Activated CD4-positive, CD25-positive, alpha-beta regulatory T cell (primary cell): ENCODE measurements around the gene NUP153.
"Not testable (repeated sequence)": the region's sequence is repeated elsewhere in the genome, so short reads cannot be mapped to it uniquely, and the experiment has no call there.

Experiments
- DNase-seq, 4 experiments: peaks; one replicate each; lab custom pipeline; 2025; lab: John Stamatoyannopoulos, UW

Gene NUP153

GRCh38 chr6:17714177-17714576, 7.5 kb upstream of the NUP153 start:
- no peak for DNase-seq

- DNase-seq = no peak
Observed at GRCh38 chr6:17712576-17712975, 5.9 kb upstream of the NUP153 start.

GRCh38 chr6:17710331-17710730, 3.6 kb upstream of the NUP153 start:
- DNase-seq = no peak

- DNase-seq = no peak
Observed at GRCh38 chr6:17709476-17709875, 2.8 kb upstream of the NUP153 start.

- DNase-seq = not testable (repeated sequence)
Observed at GRCh38 chr6:17708035-17708434, 1.3 kb upstream of the NUP153 start.

DNA sequence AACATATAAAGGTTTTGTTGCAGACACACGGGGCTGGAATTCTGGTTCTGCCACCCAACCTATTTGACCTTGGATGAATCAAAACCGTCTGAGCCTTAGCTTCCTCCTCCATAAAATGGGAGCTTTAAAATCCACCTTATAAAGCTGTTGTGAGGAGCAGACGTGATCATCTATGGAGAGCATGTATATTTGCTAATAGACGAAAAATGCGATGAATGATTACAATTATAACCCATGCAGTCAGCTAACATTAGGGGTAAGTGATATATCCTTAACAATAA, 586 bp upstream of the NUP153 start:
- DNase-seq = no peak

- peak; percentile 56 to 74 (median 57) for DNase-seq
Observed at GRCh38 chr6:17705778-17706579, 746 bp downstream of the NUP153 start.

DNA sequence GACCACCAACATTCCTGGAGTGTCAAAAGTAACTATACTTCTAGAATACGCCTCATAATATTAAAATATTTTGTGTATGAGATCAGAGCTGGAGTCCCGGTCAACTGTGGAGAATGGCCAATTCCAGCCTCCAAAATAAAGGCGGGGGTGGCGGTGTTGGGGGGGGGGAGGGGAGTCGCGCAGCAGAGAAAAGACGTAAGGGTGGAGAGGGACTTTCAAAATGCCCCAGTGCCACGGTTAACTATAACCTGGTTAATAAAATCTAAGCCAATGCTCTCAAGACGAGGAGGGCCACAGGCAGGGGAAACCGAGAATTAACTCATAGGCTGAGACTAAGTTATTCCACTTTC, 1.3 kb downstream of the NUP153 start:
- DNase-seq = no peak

GRCh38 chr6:17703256-17703694, 3.5 kb downstream of the NUP153 start:
- DNase-seq = no peak

- no peak for DNase-seq
Observed at GRCh38 chr6:17700421-17701416, 6.0 kb downstream of the NUP153 start.

DNA sequence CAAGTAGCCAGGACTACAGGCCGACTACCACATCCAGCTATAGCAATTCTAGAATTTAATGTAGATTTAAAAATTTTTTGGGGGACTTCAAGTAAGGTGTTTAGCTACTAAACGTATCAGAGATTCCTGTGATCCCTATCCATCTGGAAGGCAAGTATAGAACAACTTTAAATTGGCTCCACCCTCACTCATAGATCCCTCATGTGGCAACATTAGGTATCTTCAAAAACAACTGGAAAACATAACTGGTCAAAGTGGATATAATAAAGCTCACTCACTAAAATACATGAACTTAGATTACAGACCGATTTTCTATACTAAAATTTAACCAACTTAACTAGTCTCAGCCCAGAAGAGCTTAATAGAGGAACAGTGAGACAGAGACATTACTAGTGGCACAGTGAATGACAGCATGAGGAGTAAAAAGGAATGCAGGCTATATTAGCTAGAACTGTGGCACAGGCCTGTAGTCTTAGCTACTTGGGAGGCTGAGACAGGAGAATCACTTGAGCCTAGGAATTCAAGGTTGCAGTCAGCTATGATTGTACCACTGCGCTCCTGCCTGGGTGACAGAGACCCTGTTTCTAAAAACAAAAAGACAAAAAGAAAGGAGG, 14.7 kb downstream of the NUP153 start:
- DNase-seq = no peak

GRCh38 chr6:17688481-17688880, 18.2 kb downstream of the NUP153 start:
- DNase-seq = no peak

- no peak for DNase-seq
Observed at GRCh38 chr6:17687136-17687535, 19.6 kb downstream of the NUP153 start.

GRCh38 chr6:17684134-17684533, 22.6 kb downstream of the NUP153 start:
- DNase-seq = no peak

GRCh38 chr6:17683428-17683827, 23.3 kb downstream of the NUP153 start:
- DNase-seq = no peak

DNA sequence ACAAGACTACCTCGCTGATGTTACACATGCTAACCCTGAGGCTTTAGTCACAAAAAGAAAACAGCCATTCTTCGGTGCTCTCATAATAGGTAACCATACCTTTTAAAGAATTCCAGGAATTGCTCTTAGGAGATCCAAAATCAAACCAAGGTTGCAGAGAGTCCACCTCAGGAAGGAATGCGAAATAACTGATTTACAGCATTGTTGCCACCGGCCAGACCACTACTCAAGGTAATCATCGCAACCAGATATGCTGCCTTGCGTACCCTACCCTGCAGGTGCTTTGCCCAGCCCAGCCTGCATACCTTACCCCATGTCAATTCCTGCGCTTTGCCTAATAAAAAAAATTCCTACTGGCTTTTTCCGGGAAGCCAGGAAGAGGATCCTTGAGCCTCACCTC, 27.0 kb downstream of the NUP153 start:
- no peak for DNase-seq

- no peak for DNase-seq
Observed at GRCh38 chr6:17677602-17678001, 29.1 kb downstream of the NUP153 start.

DNA sequence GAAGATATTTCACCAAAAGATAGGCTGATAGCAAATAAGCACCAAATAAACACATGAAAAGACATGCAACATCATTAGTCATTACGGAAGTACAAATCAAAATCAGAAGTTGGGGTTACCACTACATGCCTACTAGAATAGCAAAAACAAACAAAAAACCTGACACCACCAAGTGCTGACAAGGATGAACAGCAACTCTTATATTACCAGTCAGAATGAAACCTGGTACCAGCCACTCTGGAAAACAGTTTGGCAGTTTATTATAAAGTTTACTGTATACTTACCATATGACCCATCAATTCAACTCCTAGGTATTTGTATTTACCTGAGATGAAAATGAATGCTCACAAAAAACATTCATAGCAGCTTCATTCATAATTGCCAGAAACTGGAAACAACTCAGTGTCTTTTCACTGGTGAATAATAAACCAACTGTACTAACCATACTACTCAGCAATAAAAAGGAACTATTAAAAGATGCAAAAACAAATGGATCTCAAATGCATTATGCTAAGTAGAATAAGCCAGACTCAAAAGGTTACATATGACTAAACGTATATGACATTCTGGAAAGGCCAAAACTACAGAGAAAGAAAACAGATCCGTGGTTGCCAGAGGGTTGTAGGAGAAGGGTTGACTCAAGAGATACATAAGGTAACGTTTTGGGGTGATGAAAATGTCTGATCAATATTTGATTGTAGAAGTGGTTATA, 33.0 kb downstream of the NUP153 start:
- DNase-seq = no peak

DNA sequence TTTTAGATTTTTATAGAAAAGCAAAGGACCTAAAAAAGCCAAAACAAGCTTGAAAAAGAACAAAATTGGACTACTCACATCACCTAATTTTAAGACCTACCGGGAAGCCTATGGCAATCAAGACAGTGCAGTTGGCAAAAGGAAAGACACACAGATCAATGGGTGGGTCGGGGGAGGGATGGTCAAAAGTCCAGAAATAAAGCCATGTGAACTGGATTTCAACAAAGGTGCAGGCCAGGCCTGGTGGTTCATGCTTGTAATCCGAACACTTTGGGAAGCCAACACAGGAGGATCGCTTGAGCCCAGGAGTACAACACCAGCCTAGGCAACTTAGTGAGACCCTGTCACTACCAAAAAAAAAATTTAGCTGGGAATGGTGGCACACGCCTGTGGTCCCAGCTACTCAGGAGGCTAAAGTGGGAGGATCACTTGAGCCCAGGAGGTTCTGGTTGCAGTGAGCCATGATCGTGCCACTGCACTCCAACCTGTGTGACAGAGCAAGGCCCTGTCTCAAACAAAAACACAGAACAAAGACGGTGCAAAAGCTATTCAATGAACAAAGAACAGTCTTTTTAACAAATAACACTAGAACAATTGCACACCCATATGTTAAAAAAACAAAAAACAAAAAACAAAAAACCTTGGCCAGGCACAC, 34.5 kb downstream of the NUP153 start:
- DNase-seq = no peak

DNA sequence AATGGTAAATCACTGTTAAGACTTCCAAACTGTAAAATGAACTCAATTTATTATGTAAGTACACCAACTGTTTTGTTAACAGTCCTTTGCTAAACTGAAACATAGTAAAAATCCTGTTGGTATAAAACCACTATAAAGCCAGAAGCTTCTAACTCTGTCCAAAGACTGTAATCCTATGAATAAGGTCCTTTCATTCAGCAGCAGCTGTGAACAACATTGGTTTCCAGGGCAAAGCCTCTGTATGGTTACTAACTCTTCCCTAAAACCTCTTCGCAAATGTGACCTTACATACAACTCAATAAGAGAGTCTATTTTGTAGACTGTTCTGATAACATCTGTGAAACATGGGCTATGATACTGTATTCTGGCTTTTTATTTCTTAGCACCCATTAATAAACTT, 40.1 kb downstream of the NUP153 start:
- no peak for DNase-seq

- DNase-seq = no peak
Observed at GRCh38 chr6:17665132-17665531, 41.6 kb downstream of the NUP153 start.

DNA sequence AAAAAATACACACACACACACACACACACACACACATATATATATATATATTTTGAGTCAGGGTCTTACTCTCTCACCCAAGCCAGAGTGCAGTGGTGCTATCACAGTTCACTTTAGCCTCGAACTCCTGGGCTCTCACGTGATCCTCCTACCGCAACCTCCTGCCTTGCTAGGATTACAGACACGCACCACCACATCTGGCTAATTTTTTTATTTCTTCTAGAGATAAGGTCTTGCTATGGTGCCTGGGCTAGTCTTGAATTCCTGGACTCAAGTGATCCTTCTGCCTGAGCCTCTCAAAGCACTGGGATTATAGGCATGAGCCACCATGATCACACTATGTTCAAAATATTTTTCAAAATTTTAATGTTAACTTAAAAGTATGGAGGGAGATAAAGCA, 43.5 kb downstream of the NUP153 start:
- no peak for DNase-seq
